ENCODE data around the gene INTU. TPM values are rescaled to one million over a fixed set of nuclear protein-coding genes. Genes with fewer than 3 reads are reported as not detected.

Gene INTU
- total RNA-seq, 1 experiment from 2014 or later: 1.1 TPM

- H3K9ac ChIP-seq (ENCODE audit: low read length): no peak overlapping the region
- ChIA-PET CTCF (no interaction called here), POLR2A (ENCODE audit: unreplicated experiment) (no interaction called here)
- intact Hi-C loops (cut with micrococcal nuclease): no loop called here
- no peak overlapping the region for H3K4me2 ChIP-seq (ENCODE audit: low read length)
- no peak for TF ChIP-seq CTCF (conservative IDR thresholded peaks at IDR 0.05; ENCODE audit: low read depth, low read length)
- H3F3A ChIP-seq (ENCODE audit: low read length, unreplicated experiment): no peaks in the 10 kb centered on the region
- DNase-seq: no peak
- H2AFZ ChIP-seq (ENCODE audit: low read length): no peak overlapping the region
- no peaks in the 10 kb centered on the region for H4K20me1 ChIP-seq (ENCODE audit: low read length)
- H3K79me2 ChIP-seq (ENCODE audit: low read length): no peaks in the 10 kb centered on the region
- H3K9me2 ChIP-seq (replicated peaks; ENCODE audit: low read length): no peaks in the 10 kb centered on the region
- H3K4me1 ChIP-seq (ENCODE audit: insufficient read depth, low read length): no peaks in the 10 kb centered on the region
- no peak for ATAC-seq
- H3K4me3 ChIP-seq (ENCODE audit: low read length): no peak overlapping the region
- no peaks in the 10 kb centered on the region for H3K27me3 ChIP-seq (ENCODE audit: low read length)
- no peaks in the 10 kb centered on the region for H3K36me3 ChIP-seq (ENCODE audit: low read depth, low read length)
- H3K9me3 ChIP-seq (ENCODE audit: low read length): no peaks in the 10 kb centered on the region
- BruUV-seq (replicated peaks): no TSS peak
- H3K27ac ChIP-seq (ENCODE audit: low read length): no peak overlapping the region
Observed at GRCh38 chr4:127660284-127660885, 27.6 kb downstream of the INTU start.

DNA sequence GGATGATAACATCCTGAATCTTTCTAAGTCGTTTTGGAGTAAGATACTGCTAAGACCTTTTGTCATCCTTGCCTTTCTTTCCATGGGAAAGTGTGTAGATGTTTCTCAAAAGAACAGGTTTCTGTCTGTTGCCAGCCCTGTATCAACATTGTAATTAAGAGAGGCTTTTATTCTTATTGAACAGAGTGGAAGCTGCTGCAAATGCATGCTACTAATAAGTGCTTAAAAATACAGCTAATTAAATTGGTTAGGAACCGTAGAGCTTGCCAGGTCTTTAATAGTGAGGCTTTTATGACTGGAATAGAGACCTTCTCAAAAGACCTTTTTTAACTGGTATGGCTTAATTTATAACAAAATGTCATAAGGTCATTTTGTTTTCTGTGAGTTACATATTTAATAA is 34.4 kb downstream of the INTU start:
- Histone ChIP-seq H3K27me3 (ENCODE audit: low read length) (no peaks in the 10 kb centered on the region), H3K9me3 (ENCODE audit: low read length) (no peaks in the 10 kb centered on the region), H3K79me2 (ENCODE audit: low read length) (no peaks in the 10 kb centered on the region), H3K36me3 (ENCODE audit: low read depth, low read length) (no peaks in the 10 kb centered on the region), H2AFZ (ENCODE audit: low read length) (no peak overlapping the region), H3K9me2 (replicated peaks; ENCODE audit: low read length) (no peaks in the 10 kb centered on the region), H3F3A (ENCODE audit: low read length, unreplicated experiment) (no peaks in the 10 kb centered on the region), H3K4me2 (ENCODE audit: low read length) (no peak overlapping the region), H3K4me1 (ENCODE audit: insufficient read depth, low read length) (peaks cover 11% of the 10 kb centered on the region), H3K9ac (ENCODE audit: low read length) (no peak overlapping the region), H3K27ac (ENCODE audit: low read length) (no peak overlapping the region), H4K20me1 (ENCODE audit: low read length) (no peaks in the 10 kb centered on the region), H3K4me3 (ENCODE audit: low read length) (no peak overlapping the region)
- no TSS peak for BruUV-seq (replicated peaks)
- no peak for TF ChIP-seq CTCF (conservative IDR thresholded peaks at IDR 0.05; ENCODE audit: low read depth, low read length)
- TF ChIP-seq EZH2phosphoT487 (IDR thresholded peaks at IDR 0.05; ENCODE audit: borderline replicate concordance, low read length): no peak
- TF ChIP-seq EZH2 (IDR thresholded peaks at IDR 0.05; ENCODE audit: low read length, unreplicated experiment): no peak
- intact Hi-C loops (cut with micrococcal nuclease): no loop called here
- ChIA-PET CTCF (no interaction called here), POLR2A (ENCODE audit: unreplicated experiment) (interaction anchor here (0.5 kb wide), 1 partner anchor 1414 kb away, joined by 3 read pairs; no protein-coding TSS in a partner anchor)
- ATAC-seq (no peak), DNase-seq (no peak)

DNA sequence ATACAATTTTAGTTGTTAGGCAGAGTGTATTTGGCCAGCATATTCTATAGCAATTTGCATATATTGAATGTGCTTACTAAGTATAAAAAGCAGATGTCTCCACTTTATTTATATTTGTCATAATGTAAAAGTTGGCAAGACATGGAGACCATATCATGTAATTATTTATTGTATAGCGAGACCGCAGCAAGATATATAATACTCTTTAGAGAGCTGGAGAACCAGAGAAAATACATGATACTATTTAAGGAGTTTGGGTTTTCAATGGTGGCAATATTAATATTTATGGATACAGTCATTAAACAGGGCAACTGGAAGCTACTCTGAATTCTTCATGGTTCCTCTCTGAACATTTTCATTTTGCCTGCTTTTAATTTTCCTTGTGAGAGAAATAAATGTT is 35.0 kb downstream of the INTU start:
- no TSS peak for BruUV-seq (replicated peaks)
- no peaks in the 10 kb centered on the region for H3K27me3 ChIP-seq (ENCODE audit: low read length)
- TF ChIP-seq EZH2 (IDR thresholded peaks at IDR 0.05; ENCODE audit: low read length, unreplicated experiment) (no peak), EZH2phosphoT487 (IDR thresholded peaks at IDR 0.05; ENCODE audit: borderline replicate concordance, low read length) (no peak), CTCF (conservative IDR thresholded peaks at IDR 0.05; ENCODE audit: low read depth, low read length) (no peak)
- no peaks in the 10 kb centered on the region for H3K9me2 ChIP-seq (replicated peaks; ENCODE audit: low read length)
- peaks cover 11% of the 10 kb centered on the region for H3K4me1 ChIP-seq (ENCODE audit: insufficient read depth, low read length)
- DNase-seq (no peak), ATAC-seq (no peak)
- no peaks in the 10 kb centered on the region for H3K36me3 ChIP-seq (ENCODE audit: low read depth, low read length)
- H3K27ac ChIP-seq (ENCODE audit: low read length): no peak overlapping the region
- H3K79me2 ChIP-seq (ENCODE audit: low read length): no peaks in the 10 kb centered on the region
- no peak overlapping the region for H2AFZ ChIP-seq (ENCODE audit: low read length)
- no peak overlapping the region for H3K4me2 ChIP-seq (ENCODE audit: low read length)
- ChIA-PET CTCF (no interaction called here), POLR2A (ENCODE audit: unreplicated experiment) (no interaction called here)
- H3K9me3 ChIP-seq (ENCODE audit: low read length): no peaks in the 10 kb centered on the region
- no peaks in the 10 kb centered on the region for H3F3A ChIP-seq (ENCODE audit: low read length, unreplicated experiment)
- no peak overlapping the region for H3K4me3 ChIP-seq (ENCODE audit: low read length)
- H4K20me1 ChIP-seq (ENCODE audit: low read length): no peaks in the 10 kb centered on the region
- no peak overlapping the region for H3K9ac ChIP-seq (ENCODE audit: low read length)
- intact Hi-C loops (cut with micrococcal nuclease): no loop called here

Measured in PC-3 (cell line).